ENCODE measurements around the gene SP2. TPM values are rescaled to one million over a fixed set of nuclear protein-coding genes. Genes with fewer than 3 reads are reported as not detected.

Gene SP2
- polyA plus RNA-seq, 1 donor (not counting 4 experiments of a cell fraction or from before 2014, with no cell fraction given): 2.1 TPM

GRCh38 chr17:47850373-47850691 lies 45.7 kb upstream of the SP2 start:
- Histone ChIP-seq H3K36me3 (ENCODE audit: control insufficient read depth in 2 of 2, extremely low read depth in 1 of 2, insufficient read depth in 2 of 2, low read length in 2 of 2) (peaks cover 0 to 1% of the 10 kb centered on the region in 2 experiments), H3K9ac (ENCODE audit: control insufficient read depth, extremely low read depth, insufficient read depth, low read length) (peak overlapping the region; percentile 72), H3K4me2 (ENCODE audit: control insufficient read depth, extremely low read depth, insufficient read depth, low read depth, low read length) (peak overlapping the region; percentile 70), H3K27me3 (ENCODE audit: control insufficient read depth, extremely low read depth, insufficient read depth, low read length) (peaks cover 36% of the 10 kb centered on the region), H3K4me1 (ENCODE audit: control insufficient read depth, extremely low read depth, insufficient read depth, low read length) (peaks cover 35% of the 10 kb centered on the region), H2AFZ (ENCODE audit: control insufficient read depth, low read length) (peak overlapping the region; percentile 71), H3K9me1 (ENCODE audit: control insufficient read depth, extremely low read depth, insufficient read depth, low read length) (no peaks in the 10 kb centered on the region), H4K20me1 (ENCODE audit: control insufficient read depth, extremely low read depth, insufficient read depth, low read length) (no peaks in the 10 kb centered on the region), H3K9me3 (ENCODE audit: control insufficient read depth, low read depth, low read length) (no peaks in the 10 kb centered on the region), H3K79me2 (ENCODE audit: control insufficient read depth, insufficient read depth, low read length) (peaks cover 2% of the 10 kb centered on the region), H3K4me3 (ENCODE audit: control insufficient read depth in 2 of 3, extremely low read depth in 1 of 3, insufficient read depth in 2 of 3, low read depth in 1 of 3, low read length in 3 of 3) (peak overlapping the region; percentile 72 to 74 (median 73)), H3K27ac (ENCODE audit: control insufficient read depth, insufficient read depth, low read length) (peak overlapping the region; percentile 41)
- DNase-seq (ENCODE audit: low read depth, low spot score) (no peak), FAIRE-seq (no peak)
- dilution Hi-C loops (cut with MboI; ENCODE audit: extremely low pct_ligation_motif_present, low sequenced_read_pairs): no loop called here
- TF ChIP-seq CTCF (optimal IDR thresholded peaks at IDR 0.05 in 1 of 3, IDR thresholded peaks at IDR 0.05 in 1 of 3, conservative IDR thresholded peaks at IDR 0.05 in 1 of 3; ENCODE audit: extremely low read depth in 1 of 3, insufficient read depth in 2 of 3, low read length in 3 of 3) (no peak), EZH2 (IDR thresholded peaks at IDR 0.05; ENCODE audit: low read length) (no peak)

- FAIRE-seq: peak; percentile 32
- H4K20me1 ChIP-seq (ENCODE audit: control insufficient read depth, extremely low read depth, insufficient read depth, low read length): no peaks in the 10 kb centered on the region
- DNase-seq (ENCODE audit: low read depth, low spot score): no peak
- peaks cover 0 to 1% of the 10 kb centered on the region in 2 experiments for H3K36me3 ChIP-seq (ENCODE audit: control insufficient read depth in 2 of 2, extremely low read depth in 1 of 2, insufficient read depth in 2 of 2, low read length in 2 of 2)
- no peaks in the 10 kb centered on the region for H3K9me3 ChIP-seq (ENCODE audit: control insufficient read depth, low read depth, low read length)
- H3K4me1 ChIP-seq (ENCODE audit: control insufficient read depth, extremely low read depth, insufficient read depth, low read length): peaks cover 35% of the 10 kb centered on the region
- TF ChIP-seq EZH2 (IDR thresholded peaks at IDR 0.05; ENCODE audit: low read length) (no peak), CTCF (optimal IDR thresholded peaks at IDR 0.05 in 1 of 3, IDR thresholded peaks at IDR 0.05 in 1 of 3, conservative IDR thresholded peaks at IDR 0.05 in 1 of 3; ENCODE audit: extremely low read depth in 1 of 3, insufficient read depth in 2 of 3, low read length in 3 of 3) (peak in 2 of 3 experiments; percentile 45 to 49)
- H3K9me1 ChIP-seq (ENCODE audit: control insufficient read depth, extremely low read depth, insufficient read depth, low read length): no peaks in the 10 kb centered on the region
- H2AFZ ChIP-seq (ENCODE audit: control insufficient read depth, low read length): peak within 1 kb of the TSS; percentile 81
- H3K9ac ChIP-seq (ENCODE audit: control insufficient read depth, extremely low read depth, insufficient read depth, low read length): peak within 1 kb of the TSS; percentile 72
- peaks cover 42% of the 10 kb centered on the region for H3K27me3 ChIP-seq (ENCODE audit: control insufficient read depth, extremely low read depth, insufficient read depth, low read length)
- peaks cover 2% of the 10 kb centered on the region for H3K79me2 ChIP-seq (ENCODE audit: control insufficient read depth, insufficient read depth, low read length)
- peak within 1 kb of the TSS; percentile 72 to 74 (median 73) for H3K4me3 ChIP-seq (ENCODE audit: control insufficient read depth in 2 of 3, extremely low read depth in 1 of 3, insufficient read depth in 2 of 3, low read depth in 1 of 3, low read length in 3 of 3)
- H3K27ac ChIP-seq (ENCODE audit: control insufficient read depth, insufficient read depth, low read length): peak within 1 kb of the TSS; percentile 41
- dilution Hi-C loops (cut with MboI; ENCODE audit: extremely low pct_ligation_motif_present, low sequenced_read_pairs): no loop called here
- peak within 1 kb of the TSS; percentile 79 for H3K4me2 ChIP-seq (ENCODE audit: control insufficient read depth, extremely low read depth, insufficient read depth, low read depth, low read length)
Measured at GRCh38 chr17:47850692-47851573, 45.1 kb upstream of the SP2 start, which contains the start of gene SP6. Gene SP6, minus strand, starts transcription at chr17:47851163. Its CDS starts 2,734 bp downstream, at chr17:47848429.

All from keratinocyte (primary cell).